Right hindlimb (tissue), 1 donor: ENCODE results near the gene BRPF1.
A peak's percentile ranks its signal among the peaks of the same experiment; 100 is the strongest.

ENCODE experiments used
- DNase-seq: peaks from one replicate; pipeline ENCODE4 v3.0.0-alpha.2; 2018

BRPF1 gene

DNA sequence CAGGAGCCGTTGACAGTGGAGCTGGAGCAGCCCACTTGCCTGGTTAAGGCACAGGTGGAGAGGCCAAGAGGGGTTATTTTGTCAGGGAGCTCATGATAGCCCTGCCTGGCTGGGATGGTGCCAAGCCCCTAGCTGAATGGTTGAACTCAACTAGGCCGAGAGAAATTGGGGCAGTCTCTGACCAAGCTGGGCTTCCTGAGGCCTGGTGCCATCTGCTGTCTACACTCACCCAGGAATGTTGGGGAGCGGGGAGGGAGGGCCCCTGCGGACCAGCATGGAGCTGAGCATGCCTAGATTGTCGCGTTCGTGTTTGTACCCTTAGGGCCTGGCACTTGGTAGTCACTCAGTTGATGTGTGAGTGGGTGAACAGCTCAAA lies 1.2 kb downstream of the BRPF1 start:
- no peak for DNase-seq

DNA sequence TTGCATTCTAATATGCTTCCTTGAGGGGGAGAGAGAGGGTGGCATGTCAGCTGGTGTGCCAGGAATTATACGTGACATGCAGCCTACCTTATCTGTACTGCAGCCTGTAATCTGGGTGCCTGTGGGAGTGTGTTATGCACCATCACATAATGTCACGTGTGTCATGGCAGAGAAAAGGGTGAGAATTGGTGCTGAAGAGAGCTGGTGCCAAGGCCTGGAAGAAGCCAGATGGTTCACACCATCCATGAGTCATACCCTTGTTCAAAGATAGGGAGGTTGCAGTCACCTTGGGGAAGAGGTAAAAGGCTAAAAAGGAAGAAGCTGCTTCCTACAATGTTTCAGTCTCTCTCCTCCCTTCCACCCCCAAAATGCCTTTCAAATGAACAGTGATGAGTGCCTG lies 5.3 kb downstream of the BRPF1 start:
- DNase-seq, result no peak

DNA sequence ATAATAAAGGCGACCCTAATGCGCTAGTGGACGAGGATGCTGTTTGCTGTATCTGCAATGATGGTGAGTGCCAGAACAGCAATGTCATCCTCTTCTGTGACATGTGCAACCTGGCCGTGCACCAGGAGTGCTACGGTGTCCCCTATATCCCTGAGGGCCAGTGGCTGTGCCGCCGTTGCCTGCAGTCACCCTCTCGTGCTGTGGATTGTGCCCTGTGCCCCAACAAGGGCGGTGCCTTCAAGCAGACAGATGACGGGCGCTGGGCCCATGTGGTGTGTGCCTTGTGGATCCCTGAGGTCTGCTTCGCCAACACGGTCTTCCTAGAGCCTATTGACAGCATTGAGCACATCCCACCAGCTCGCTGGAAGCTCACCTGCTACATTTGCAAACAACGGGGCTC lies 7.6 kb downstream of the BRPF1 start:
- DNase-seq, result no peak

DNA sequence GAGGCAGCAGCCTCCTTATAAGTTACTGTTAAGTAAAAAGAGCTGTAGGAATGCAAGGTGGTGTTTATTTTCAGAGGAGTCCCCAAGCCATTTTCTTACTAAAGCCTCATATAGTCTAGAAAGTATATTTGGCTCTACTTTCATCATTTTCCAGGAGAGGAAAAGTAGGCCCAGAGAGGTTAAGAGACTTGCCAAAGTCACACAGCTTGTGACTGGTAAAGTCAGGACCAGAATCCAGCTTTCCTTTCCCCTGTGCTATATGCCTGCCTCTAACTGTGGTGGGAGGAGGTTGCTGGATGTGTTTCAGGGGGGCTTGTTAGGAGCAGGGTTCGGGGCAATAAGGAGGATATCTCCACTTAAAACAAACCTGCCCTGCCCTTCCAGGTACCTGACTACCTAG lies 11.0 kb downstream of the BRPF1 start:
- DNase-seq, result no peak

DNA sequence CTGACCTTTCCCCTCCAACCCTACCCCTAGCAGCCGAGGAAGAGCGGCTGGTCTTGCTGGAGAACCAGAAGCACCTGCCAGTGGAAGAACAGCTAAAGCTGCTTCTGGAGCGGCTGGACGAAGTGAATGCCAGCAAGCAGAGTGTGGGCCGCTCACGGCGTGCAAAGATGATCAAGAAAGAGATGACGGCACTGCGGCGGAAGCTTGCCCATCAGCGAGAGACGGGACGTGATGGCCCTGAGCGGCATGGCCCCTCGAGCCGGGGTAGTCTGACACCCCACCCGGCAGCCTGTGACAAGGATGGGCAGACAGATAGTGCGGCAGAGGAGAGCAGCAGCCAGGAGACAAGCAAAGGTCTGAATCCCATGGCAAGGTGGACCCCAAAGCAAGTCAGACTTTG lies 12.0 kb downstream of the BRPF1 start:
- DNase-seq, result no peak

DNA sequence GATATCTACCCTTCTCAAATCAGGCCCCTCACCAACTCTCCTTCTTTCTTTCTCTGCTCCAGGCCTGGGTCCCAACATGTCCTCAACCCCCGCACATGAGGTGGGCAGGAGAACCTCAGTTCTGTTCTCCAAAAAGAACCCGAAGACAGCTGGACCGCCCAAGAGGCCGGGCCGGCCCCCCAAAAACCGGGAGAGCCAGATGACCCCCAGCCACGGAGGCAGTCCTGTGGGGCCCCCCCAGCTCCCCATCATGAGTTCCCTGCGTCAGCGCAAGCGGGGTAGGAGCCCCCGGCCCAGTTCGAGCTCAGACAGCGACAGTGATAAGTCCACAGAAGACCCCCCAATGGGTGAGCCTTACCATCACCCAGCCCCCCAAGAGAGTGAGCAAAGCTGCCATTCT lies 12.6 kb downstream of the BRPF1 start:
- DNase-seq, result no peak

DNA sequence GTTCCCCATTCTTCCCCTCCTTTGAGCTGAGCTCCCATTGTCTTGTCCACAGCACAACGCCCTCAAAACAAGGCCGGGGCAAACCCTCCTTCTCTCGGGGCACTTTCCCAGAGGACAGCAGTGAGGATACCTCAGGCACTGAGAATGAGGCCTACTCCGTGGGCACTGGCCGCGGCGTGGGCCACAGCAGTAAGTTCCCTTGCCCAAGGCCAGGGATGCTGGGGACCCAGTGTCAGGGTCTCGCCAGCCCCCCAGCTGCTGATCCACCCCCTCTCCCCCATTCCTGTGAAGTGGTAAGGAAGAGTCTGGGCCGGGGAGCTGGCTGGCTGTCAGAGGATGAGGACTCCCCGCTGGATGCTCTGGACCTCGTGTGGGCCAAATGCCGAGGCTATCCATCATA lies 14.0 kb downstream of the BRPF1 start:
- DNase-seq, result no peak

DNA sequence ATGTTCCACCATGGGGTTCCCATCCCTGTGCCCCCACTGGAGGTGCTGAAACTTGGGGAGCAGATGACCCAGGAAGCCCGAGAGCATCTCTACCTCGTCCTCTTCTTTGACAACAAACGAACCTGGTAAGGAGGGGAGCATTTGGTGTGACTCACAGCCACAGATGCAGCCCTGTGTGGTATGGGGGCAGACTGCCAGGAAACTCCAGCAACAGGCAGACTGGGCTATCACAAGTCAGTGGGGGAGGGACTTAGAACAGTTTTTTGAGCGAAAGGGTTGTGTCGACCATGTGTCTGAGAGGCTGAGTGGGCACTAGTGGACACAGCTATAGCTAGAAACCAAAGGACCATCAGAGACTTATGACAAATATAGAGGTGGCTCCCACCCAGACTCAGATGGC lies 14.8 kb downstream of the BRPF1 start:
- DNase-seq, result no peak

DNA sequence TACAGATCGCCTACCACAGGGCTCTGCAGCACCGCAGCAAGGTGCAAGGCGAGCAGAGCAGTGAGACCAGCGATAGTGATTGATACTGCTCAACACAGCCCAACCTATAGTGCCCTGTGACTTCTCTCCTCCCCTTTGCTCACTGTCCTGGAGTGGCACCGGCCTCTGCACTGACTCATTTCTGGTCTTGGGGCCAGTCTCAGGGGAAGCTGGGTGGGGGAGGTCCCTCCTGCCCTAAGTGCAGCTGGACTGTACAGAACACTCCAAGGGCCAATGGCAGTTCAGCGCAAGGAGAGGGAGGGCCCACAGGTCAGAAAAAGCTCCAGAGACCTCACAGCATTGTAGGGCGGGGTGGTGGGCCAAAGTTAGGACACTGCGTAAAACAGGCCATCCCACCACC lies 15.7 kb downstream of the BRPF1 start:
- no peak for DNase-seq

DNA sequence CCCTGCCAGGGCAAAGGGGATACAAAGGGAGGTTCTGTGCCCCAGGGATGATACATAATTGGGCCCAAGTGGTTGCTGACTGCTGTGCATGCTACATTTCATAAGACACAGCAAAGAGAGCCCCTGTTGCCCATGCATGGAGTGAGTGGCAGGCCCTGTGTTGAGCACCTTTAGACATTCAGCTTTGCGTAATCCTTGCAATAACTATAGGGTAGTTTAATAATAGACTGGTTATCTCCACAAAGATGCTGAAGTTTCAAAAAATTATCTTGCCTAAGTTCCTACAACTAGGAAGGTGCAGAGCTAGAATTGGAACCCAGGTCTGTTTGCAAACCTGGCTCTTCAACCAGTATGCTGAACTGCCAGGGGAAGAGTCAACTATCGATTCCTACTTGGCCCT lies 16.5 kb downstream of the BRPF1 start:
- no peak for DNase-seq

DNA sequence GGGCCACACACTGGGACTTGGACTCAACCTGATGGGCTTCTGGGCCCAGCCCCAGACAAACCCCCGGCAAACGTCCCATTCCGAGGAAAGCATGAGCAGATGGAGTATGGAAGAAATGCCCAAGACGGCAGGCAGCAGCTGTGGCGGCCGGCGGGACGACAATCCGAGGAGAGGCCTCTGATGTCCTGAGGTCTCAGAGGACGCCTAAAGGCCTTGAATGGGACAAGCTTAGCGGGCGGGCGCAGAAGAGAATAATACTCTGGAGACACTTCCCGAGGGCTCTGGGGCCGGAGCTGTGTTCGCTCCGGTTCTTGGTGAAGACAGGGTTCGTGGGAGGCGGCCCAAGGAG lies 17.7 kb downstream of the BRPF1 start:
- DNase-seq, result no peak

DNA sequence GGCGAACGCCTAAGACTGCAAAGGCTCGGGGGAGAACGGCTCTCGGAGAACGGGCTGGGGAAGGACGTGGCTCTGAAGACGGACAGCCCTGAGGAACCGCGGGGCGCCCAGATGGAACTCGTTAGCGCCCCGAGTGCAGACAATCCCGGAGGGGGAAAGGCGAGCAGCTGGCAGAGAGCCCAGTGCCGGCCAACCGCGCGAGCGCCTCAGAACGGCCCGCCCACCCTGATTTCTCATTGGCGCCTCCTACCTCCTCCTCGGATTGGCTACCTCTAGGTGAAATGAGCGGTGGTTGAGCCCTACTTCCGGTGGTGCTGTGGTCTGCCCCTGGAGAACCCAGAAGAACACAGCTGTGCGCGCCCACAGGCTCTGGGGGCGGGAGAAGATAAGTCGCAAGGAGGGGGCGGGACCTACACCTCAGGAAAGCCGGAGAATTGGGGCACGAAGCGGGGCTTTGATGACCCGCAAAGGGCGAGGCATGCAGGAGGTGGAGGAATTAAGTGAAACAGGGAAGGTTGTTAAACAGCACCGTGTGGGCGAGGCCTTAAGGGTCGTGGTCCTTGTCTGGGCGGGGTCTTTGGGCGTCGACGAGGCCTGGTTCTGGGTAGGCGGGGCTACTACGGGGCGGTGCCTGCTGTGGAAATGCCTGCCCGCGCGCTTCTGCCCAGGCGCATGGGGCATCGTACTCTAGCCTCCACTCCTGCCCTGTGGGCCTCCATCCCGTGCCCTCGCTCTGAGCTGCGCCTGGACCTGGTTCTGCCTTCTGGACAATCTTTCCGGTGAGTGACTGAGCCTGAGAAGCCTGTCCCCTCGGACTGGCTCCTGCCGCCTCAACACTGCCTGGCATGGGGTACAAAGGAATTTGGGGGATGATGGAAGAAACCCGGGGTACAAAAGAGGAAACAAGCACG lies 18.4 kb downstream of the BRPF1 start, which contains the start of gene OGG1:
TSS of gene OGG1 (plus strand) at position 308 of the 911 bp plus-strand sequence. CDS start at position 643, 335 bp downstream.
- peak; percentile 98 for DNase-seq

DNA sequence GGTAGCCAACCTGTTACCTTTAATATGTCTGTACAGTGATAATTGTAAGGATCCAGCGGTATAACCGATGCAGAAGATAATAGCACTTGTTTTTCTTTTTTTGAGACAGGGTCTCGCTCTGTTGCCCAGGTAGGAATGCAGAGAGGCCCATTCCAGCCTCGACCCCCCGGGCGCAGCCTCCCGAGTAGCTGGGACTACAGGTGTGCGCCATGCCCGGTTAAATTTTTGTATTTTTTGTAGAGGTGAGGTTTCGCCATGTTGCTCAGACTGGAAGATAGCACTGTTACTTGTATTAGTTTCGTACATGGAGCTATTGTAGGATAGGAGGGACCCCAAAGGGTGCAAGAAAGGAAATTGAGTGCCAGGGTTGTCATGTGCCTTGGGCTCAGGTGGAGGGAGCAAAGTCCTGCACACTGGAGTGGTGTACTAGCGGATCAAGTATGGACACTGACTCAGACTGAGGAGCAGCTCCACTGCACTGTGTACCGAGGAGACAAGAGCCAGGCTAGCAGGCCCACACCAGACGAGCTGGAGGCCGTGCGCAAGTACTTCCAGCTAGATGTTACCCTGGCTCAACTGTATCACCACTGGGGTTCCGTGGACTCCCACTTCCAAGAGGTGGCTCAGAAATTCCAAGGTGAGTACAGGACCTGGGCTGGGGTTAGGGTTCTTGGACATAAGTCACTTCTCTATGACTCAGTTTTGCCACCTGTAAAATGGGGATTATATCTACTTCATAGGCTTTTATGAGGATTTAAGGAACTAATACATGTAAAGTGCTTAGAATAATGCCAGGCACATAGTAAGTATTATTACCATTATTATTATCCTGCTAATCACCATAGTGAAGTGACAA lies 19.2 kb downstream of the BRPF1 start:
- DNase-seq, result no peak

DNA sequence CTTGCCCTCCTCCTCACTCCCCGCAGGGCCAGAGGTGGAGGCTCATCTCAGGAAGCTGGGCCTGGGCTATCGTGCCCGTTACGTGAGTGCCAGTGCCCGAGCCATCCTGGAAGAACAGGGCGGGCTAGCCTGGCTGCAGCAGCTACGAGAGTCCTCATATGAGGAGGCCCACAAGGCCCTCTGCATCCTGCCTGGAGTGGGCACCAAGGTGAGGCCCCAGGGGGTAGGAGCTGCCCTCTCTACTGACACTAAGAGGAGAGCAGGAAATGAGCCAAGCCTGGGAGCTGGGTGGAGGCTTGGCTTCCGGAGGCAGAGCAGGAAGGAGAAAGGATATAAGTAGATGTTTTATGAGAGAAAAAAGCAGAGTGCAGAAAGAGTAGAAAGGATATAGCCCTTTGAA lies 23.1 kb downstream of the BRPF1 start:
- DNase-seq, result no peak

DNA sequence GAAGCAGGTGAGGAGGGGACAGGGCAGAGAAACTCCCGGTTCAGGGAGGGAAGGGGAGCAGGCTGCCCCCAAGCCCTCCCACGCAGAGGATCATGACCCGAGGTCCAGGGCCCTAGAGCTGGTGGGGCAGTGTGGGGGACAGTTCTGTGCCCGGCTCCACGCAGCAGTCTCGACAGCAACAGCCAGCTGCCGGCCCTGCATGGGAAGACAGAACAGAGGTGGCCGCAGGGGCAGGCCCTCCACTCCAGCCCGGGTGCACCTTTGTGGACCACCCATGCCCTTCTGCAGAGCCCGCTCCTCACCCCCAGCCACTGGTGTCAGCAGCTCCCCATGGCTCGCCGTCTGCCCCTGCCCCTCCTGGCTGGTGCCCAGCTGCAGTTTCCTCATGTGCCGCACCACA lies 25.9 kb downstream of the BRPF1 start:
- no peak for DNase-seq

DNA sequence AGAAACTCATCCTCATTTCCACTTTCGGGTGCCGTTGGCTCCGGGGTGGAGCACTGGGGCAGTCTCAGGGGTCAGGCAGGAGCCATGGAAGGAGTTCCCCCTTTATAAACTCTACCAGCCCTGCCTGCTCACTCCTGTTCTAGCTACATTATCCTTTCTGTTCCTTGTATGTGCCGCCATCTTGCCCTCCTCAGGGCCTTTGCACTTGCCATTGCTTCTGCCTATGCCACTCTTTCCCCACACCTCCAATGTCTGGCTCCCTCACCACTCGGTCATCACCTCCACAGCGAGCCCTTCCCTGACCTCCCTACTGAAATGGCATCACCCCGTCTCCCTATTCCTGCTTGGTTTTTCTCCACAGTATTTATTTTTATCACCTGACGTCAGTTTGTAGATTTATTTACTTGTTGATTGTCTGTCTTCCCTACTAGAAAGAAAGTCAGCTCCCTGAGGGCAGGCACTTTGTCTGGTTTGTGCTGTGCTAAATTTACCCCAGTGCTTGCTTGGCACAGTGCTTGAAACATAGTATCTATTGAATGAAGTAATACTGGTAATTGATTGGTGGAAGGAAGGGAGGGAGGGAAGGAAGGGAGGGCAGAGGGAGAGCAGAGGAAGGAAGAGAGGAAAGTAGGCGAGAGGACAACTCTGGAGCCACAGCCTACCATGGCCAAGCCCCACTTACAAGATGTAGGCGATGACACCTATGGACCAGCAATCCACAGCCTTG lies 29.4 kb downstream of the BRPF1 start:
- DNase-seq, result no peak

DNA sequence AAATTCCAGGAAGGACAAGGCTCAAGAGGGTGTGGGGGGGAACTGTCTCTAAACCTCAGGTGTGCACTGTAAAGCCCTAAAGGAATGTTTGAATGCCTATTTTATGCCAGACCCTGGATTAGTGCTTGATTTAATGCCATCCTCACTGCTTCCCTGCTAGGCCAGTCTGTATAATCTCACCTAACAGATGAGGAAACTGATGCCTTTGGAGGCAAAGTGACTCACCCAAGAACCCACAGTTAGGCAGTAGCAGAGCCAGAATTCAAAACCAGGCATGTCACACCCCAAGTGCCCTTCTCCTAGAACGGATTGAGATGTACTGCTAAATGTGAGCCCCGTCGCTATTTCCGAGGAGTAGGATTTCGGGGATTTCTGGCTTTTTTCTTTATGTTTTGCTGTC lies 30.4 kb downstream of the BRPF1 start:
- no peak for DNase-seq

DNA sequence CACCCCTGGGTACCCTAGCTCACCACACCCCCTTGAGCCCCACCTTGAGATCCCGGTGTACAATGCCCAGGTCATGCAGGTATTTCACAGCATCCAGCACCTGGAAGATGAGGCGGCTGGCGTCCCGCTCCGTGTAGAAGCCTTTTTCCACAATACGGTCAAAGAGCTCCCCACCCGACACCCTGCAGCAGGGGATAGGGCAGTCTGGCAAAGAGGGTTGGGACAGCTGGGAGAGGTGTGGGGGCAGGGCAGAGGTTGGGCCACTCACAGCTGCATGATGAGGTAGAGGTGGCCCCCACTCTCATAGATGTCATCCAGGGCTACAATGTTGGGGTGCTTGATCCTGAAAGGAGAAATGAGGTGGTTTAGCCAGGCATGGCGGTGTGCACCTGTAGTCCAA lies 31.3 kb downstream of the BRPF1 start:
- no peak for DNase-seq

DNA sequence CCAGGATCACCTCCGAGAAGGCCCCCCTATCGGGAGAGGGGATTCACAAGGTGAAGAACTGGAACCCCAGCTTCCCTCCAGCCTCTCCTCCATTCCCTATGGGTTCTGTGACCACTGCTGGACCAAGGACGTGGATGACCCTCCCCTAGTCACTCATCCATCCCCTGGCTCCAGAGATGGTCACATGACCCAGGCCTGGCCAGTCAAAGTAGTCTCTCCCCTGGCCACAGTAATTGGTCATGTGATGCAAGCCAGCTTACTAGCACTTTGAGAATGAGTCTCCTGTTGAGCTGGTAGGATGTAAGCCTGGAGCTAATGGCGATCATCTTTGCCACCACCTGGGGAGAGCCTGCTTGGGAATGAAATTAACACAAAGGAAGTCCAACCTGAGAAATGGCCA lies 34.3 kb downstream of the BRPF1 start:
- no peak for DNase-seq

DNA sequence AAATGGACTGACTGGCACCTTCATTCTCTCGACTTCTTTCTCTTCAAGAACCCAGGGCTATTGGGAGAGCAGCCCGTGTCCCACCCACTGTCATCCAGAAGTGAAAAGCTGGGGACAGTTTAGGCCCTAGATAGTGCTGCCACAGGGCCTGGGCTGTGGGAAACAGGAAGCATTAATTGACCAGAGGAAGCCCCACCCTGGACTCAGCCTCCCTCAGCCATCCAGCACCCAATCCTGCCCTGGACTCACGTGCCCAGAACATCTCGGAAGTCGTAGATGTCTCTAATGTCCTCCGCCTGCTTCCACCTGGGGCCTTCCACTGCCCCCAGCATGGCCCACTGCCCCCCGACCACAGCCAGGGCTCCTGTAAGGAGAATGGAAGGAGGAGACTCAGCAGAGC lies 35.9 kb downstream of the BRPF1 start:
- no peak for DNase-seq

DNA sequence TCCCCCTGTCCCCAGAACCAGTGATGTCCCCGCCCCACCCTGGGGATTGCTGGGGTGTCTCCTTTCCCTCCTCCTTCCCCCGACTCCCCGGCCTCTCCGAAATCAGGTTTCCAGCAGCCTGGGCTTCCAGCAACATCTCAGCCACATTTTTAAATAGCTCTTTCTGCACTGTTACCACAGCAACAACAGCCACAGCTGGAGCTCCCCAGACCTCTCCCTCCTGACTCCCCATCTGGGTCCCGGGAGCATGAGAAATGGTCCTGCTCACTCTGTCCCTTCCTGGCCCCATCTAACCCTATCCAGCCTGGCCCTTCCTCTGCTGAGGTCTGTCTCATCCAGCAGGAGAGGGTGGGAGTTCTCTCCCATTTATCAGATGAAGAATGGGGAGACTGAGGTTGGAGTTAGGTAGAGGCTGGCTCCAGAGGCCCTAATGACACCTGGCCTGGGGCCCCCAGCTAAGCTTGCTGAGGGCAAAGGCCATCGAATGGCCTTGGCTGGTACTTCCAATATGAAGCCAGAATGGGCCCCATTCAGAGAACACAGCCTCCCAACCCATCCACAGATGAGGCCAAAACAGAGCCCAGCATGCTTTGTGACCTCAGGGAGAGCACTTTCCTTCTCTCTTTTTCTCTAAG lies 36.7 kb downstream of the BRPF1 start:
- no peak for DNase-seq

DNA sequence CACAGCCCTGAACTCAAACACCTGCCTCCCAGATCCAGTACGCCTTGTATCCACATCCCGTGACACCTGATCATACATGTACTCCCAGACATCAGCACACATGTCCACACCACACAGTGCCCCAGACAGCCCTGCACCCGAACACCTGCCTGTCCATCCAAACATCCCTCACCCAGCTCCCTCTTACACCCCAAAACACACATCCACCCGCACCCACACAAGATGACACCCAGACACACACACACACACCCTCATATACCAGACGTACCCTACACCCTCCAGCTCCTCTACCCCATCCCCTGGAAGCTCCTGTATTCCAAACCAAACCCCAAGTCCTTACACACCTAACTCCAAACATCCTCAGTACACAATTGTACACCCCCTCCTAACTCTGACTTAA lies 37.5 kb downstream of the BRPF1 start:
- no peak for DNase-seq
